ENCODE measurements around the gene ZSWIM5. TPM values are rescaled to one million over a fixed set of nuclear protein-coding genes. Genes with fewer than 3 reads are reported as not detected.
"Not testable (repeated sequence)": the region's sequence is repeated elsewhere in the genome, so short reads cannot be mapped to it uniquely, and the experiment has no call there.

Gene ZSWIM5
- total and polyA plus RNA-seq, 2 donors (not counting 1 experiment from before 2014, with no cell fraction given) = 0.36 to 1.7 TPM

DNA sequence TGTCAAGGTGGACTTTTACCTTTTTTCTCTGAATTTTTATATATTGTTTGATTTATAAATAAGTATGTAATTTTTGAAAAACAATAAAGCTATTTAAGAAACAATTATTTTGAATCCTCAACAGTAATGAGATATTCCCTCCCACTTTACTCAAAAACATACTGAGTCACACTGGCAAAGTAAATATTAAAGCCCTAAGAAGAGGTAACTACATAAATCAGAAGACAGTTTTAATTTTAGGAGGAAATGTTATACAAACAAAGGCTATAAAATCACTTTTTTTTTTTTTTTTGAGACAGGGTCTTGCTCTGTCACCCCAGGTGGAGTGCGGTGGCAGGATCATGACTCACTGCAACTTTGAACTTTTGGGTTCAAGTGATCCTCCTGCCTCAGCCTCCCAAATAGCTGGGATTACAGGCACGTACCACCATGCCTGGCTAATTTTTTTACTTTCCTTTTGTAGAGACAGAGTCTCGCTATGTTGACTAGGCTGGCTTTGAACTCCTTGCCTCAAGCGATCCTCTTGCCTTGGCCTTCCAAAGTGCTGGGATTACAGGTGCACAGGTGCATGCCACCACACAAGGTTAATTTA is 36.2 kb downstream of the ZSWIM5 start:
- TF ChIP-seq, protein P1, sequence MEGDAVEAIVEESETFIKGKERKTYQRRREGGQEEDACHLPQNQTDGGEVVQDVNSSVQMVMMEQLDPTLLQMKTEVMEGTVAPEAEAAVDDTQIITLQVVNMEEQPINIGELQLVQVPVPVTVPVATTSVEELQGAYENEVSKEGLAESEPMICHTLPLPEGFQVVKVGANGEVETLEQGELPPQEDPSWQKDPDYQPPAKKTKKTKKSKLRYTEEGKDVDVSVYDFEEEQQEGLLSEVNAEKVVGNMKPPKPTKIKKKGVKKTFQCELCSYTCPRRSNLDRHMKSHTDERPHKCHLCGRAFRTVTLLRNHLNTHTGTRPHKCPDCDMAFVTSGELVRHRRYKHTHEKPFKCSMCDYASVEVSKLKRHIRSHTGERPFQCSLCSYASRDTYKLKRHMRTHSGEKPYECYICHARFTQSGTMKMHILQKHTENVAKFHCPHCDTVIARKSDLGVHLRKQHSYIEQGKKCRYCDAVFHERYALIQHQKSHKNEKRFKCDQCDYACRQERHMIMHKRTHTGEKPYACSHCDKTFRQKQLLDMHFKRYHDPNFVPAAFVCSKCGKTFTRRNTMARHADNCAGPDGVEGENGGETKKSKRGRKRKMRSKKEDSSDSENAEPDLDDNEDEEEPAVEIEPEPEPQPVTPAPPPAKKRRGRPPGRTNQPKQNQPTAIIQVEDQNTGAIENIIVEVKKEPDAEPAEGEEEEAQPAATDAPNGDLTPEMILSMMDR (IDR thresholded peaks at IDR 0.05) = no peak
- TF ChIP-seq EZH2 (IDR thresholded peaks at IDR 0.05; ENCODE audit: borderline replicate concordance, insufficient read depth, low read depth, low read length, poor library complexity, severe bottlenecking) = no peak
- no peaks in the 10 kb centered on the region for H4K20me1 ChIP-seq (ENCODE audit: control insufficient read depth, insufficient read depth, low read length, poor library complexity, severe bottlenecking)
- WGBS (ENCODE audit: insufficient coverage) = 97% methylated on average over 4 of the region's 4 CpGs
- no peak overlapping the region for H3K27ac ChIP-seq (ENCODE audit: low read length in 2 of 2)
- no peaks in the 10 kb centered on the region for H3K36me3 ChIP-seq (replicated peaks in 1 of 2; ENCODE audit: control extremely low read depth in 1 of 2, control insufficient read depth in 1 of 2, extremely low read depth in 1 of 2, insufficient read depth in 2 of 2, low read length in 1 of 2)
- ATAC-seq (ENCODE audit: low read depth) (no peak), DNase-seq (no peak)
- H3K4me3 Mint-ChIP-seq = no peak overlapping the region
- no peak overlapping the region for H2AFZ ChIP-seq (ENCODE audit: insufficient read depth, low read depth, low read length, poor library complexity, severe bottlenecking)
- no peak overlapping the region for H3K27ac Mint-ChIP-seq
- H3K4me3 ChIP-seq (ENCODE audit: control extremely low read depth in 1 of 5, extremely low read depth in 1 of 5, insufficient read depth in 1 of 5, low read depth in 2 of 5, low read length in 4 of 5) = no peak overlapping the region
- intact Hi-C loops (cut with micrococcal nuclease) = no loop called here
- peaks cover 4% of the 10 kb centered on the region for H3K27me3 Mint-ChIP-seq
- no peaks in the 10 kb centered on the region for H3K4me1 Mint-ChIP-seq
- H3K79me2 ChIP-seq (ENCODE audit: control insufficient read depth, insufficient read depth, low read length) = no peaks in the 10 kb centered on the region
- H3K9me3 ChIP-seq (ENCODE audit: control extremely low read depth in 1 of 3, control insufficient read depth in 2 of 3, insufficient read depth in 1 of 3, low read length in 2 of 3) = no peaks in the 10 kb centered on the region
- ChIA-PET POLR2A (interaction anchor here (0.7 kb wide), 1 partner anchor 35 kb away, joined by 3 read pairs; no protein-coding TSS in a partner anchor), CTCF (no interaction called here)
- H3K9me3 Mint-ChIP-seq (ENCODE audit: insufficient read depth) = no peaks in the 10 kb centered on the region
- H3K4me1 ChIP-seq (ENCODE audit: control insufficient read depth in 2 of 2, insufficient read depth in 2 of 2, low read length in 2 of 2) = no peaks in the 10 kb centered on the region
- H3K4me2 ChIP-seq (replicated peaks; ENCODE audit: low read depth, low read length, poor library complexity, severe bottlenecking) = no peak overlapping the region
- H3K9ac ChIP-seq (ENCODE audit: low read length) = no peak overlapping the region
- H3K27me3 ChIP-seq (replicated peaks in 1 of 4; ENCODE audit: control extremely low read depth in 1 of 4, control insufficient read depth in 3 of 4, insufficient read depth in 4 of 4, low read length in 3 of 4) = no peaks in the 10 kb centered on the region

DNA sequence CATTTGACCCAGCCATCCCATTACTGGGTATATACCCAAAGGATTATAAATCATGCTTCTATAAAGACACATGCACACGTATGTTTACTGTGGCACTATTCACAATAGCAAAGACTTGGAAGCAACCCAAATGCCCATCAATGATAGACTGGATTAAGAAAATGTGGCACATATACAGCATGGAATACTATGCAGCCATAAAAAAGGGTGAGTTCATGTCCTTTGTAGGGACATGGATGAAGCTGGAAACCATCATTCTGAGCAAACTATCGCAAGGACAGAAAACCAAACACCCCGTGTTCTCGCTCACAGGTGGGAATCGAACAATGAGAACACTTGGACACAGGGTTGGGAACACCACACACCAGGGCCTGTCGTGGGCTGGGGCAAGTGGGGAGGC is 38.5 kb downstream of the ZSWIM5 start:
- H3K4me1 Mint-ChIP-seq; H3K27ac Mint-ChIP-seq; H3K27me3 ChIP-seq (replicated peaks in 1 of 4; ENCODE audit: control extremely low read depth in 1 of 4, control insufficient read depth in 3 of 4, insufficient read depth in 4 of 4, low read length in 3 of 4); DNase-seq; H3K27ac ChIP-seq (ENCODE audit: low read length in 2 of 2); ATAC-seq (ENCODE audit: low read depth); H3K9me3 Mint-ChIP-seq (ENCODE audit: insufficient read depth); H3K79me2 ChIP-seq (ENCODE audit: control insufficient read depth, insufficient read depth, low read length); H3K36me3 ChIP-seq (replicated peaks in 1 of 2; ENCODE audit: control extremely low read depth in 1 of 2, control insufficient read depth in 1 of 2, extremely low read depth in 1 of 2, insufficient read depth in 2 of 2, low read length in 1 of 2); H3K4me3 ChIP-seq (ENCODE audit: control extremely low read depth in 1 of 5, extremely low read depth in 1 of 5, insufficient read depth in 1 of 5, low read depth in 2 of 5, low read length in 4 of 5); H4K20me1 ChIP-seq (ENCODE audit: control insufficient read depth, insufficient read depth, low read length, poor library complexity, severe bottlenecking); intact Hi-C loops (cut with micrococcal nuclease); POLR2A ChIA-PET; H3K9ac ChIP-seq (ENCODE audit: low read length); H3K9me3 ChIP-seq (ENCODE audit: control extremely low read depth in 1 of 3, control insufficient read depth in 2 of 3, insufficient read depth in 1 of 3, low read length in 2 of 3); H3K4me1 ChIP-seq (ENCODE audit: control insufficient read depth in 2 of 2, insufficient read depth in 2 of 2, low read length in 2 of 2); CTCF ChIA-PET; H2AFZ ChIP-seq (ENCODE audit: insufficient read depth, low read depth, low read length, poor library complexity, severe bottlenecking); H3K4me2 ChIP-seq (replicated peaks; ENCODE audit: low read depth, low read length, poor library complexity, severe bottlenecking); H3K4me3 Mint-ChIP-seq: not testable (repeated sequence)
- H3K27me3 Mint-ChIP-seq = peaks cover 16% of the 10 kb centered on the region
- WGBS (ENCODE audit: insufficient coverage) = 100% methylated on average over 3 of the region's 6 CpGs

DNA sequence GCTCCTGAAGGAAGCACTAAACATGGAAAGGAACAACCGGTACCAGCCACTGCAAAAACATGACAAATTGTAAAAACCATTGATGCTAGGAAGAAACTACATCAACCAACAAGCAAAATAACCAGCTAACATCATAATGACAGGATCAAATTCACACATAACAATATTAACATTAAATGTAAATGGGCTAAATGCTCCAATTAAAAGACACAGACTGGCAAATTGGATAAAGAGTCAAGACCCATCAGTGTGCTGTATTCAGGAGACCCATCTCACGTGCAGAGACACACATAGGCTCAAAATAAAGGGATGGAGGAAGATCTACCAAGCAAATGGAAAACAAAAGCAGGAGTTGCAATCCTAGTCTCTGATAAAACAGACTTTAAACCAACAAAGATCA is 42.1 kb downstream of the ZSWIM5 start:
- H3K4me3 ChIP-seq (ENCODE audit: control extremely low read depth in 1 of 5, extremely low read depth in 1 of 5, insufficient read depth in 1 of 5, low read depth in 2 of 5, low read length in 4 of 5); H3K79me2 ChIP-seq (ENCODE audit: control insufficient read depth, insufficient read depth, low read length); intact Hi-C loops (cut with micrococcal nuclease); H3K27ac Mint-ChIP-seq; POLR2A ChIA-PET; H3K27me3 ChIP-seq (replicated peaks in 1 of 4; ENCODE audit: control extremely low read depth in 1 of 4, control insufficient read depth in 3 of 4, insufficient read depth in 4 of 4, low read length in 3 of 4); H3K27ac ChIP-seq (ENCODE audit: low read length in 2 of 2); H3K4me1 Mint-ChIP-seq; CTCF ChIA-PET; H3K9me3 ChIP-seq (ENCODE audit: control extremely low read depth in 1 of 3, control insufficient read depth in 2 of 3, insufficient read depth in 1 of 3, low read length in 2 of 3); H3K4me2 ChIP-seq (replicated peaks; ENCODE audit: low read depth, low read length, poor library complexity, severe bottlenecking); H3K4me1 ChIP-seq (ENCODE audit: control insufficient read depth in 2 of 2, insufficient read depth in 2 of 2, low read length in 2 of 2); H2AFZ ChIP-seq (ENCODE audit: insufficient read depth, low read depth, low read length, poor library complexity, severe bottlenecking); ATAC-seq (ENCODE audit: low read depth); H4K20me1 ChIP-seq (ENCODE audit: control insufficient read depth, insufficient read depth, low read length, poor library complexity, severe bottlenecking); H3K9me3 Mint-ChIP-seq (ENCODE audit: insufficient read depth); DNase-seq; H3K4me3 Mint-ChIP-seq; H3K36me3 ChIP-seq (replicated peaks in 1 of 2; ENCODE audit: control extremely low read depth in 1 of 2, control insufficient read depth in 1 of 2, extremely low read depth in 1 of 2, insufficient read depth in 2 of 2, low read length in 1 of 2); H3K9ac ChIP-seq (ENCODE audit: low read length): not testable (repeated sequence)
- peaks cover 26% of the 10 kb centered on the region for H3K27me3 Mint-ChIP-seq
- WGBS (ENCODE audit: insufficient coverage) = no CpG with 5 or more reads among the region's 2 CpGs
